ENCODE measurements around the gene AFF2.
"Not testable (repeated sequence)": the region's sequence is repeated elsewhere in the genome, so short reads cannot be mapped to it uniquely, and the experiment has no call there.

The AFF2 gene

GRCh38 chrX:148649145-148649795, 148.9 kb downstream of the AFF2 start:
- no peak for DNase-seq

- DNase-seq = no peak
These were observed 157.8 kb downstream of the AFF2 start for GRCh38 chrX:148658115-148658730.

GRCh38 chrX:148659481-148659880, 159.1 kb downstream of the AFF2 start:
- DNase-seq = no peak

- no peak for DNase-seq
These were observed 160.6 kb downstream of the AFF2 start for GRCh38 chrX:148661035-148661434.

- no peak for DNase-seq
These were observed 161.6 kb downstream of the AFF2 start for GRCh38 chrX:148662014-148662413.

- DNase-seq = no peak
These were observed 163.8 kb downstream of the AFF2 start for GRCh38 chrX:148664171-148664570.

- no peak for DNase-seq
These were observed 164.6 kb downstream of the AFF2 start for GRCh38 chrX:148664995-148665394.

- not testable (repeated sequence) for DNase-seq
These were observed 168.8 kb downstream of the AFF2 start for GRCh38 chrX:148669175-148669574.

- DNase-seq = peak; percentile 3
These were observed 169.9 kb downstream of the AFF2 start for GRCh38 chrX:148670277-148670676.

- DNase-seq = no peak
These were observed 172.1 kb downstream of the AFF2 start for GRCh38 chrX:148672517-148672916.

GRCh38 chrX:148681605-148682004, 181.2 kb downstream of the AFF2 start:
- DNase-seq = no peak

- no peak for DNase-seq
These were observed 181.8 kb downstream of the AFF2 start for GRCh38 chrX:148682206-148682605.

GRCh38 chrX:148691456-148691855, 191.0 kb downstream of the AFF2 start:
- no peak for DNase-seq

GRCh38 chrX:148695255-148695654, 194.8 kb downstream of the AFF2 start:
- DNase-seq = no peak

- DNase-seq = no peak
These were observed 197.8 kb downstream of the AFF2 start for GRCh38 chrX:148698221-148698620.

- no peak for DNase-seq
These were observed 199.6 kb downstream of the AFF2 start for GRCh38 chrX:148700021-148700420.

- no peak for DNase-seq
These were observed 213.6 kb downstream of the AFF2 start for GRCh38 chrX:148713981-148714380.

- no peak for DNase-seq
These were observed 214.9 kb downstream of the AFF2 start for GRCh38 chrX:148715361-148715760.

GRCh38 chrX:148722966-148723365, 222.5 kb downstream of the AFF2 start:
- no peak for DNase-seq

- no peak for DNase-seq
These were observed 223.1 kb downstream of the AFF2 start for GRCh38 chrX:148723551-148723950.

- DNase-seq = no peak
These were observed 228.5 kb downstream of the AFF2 start for GRCh38 chrX:148728901-148729300.

GRCh38 chrX:148732743-148733142, 232.3 kb downstream of the AFF2 start:
- no peak for DNase-seq

GRCh38 chrX:148741441-148741840, 241.0 kb downstream of the AFF2 start:
- no peak for DNase-seq

- no peak for DNase-seq
These were observed 254.7 kb downstream of the AFF2 start for GRCh38 chrX:148755111-148755510.

GRCh38 chrX:148763896-148764295, 263.5 kb downstream of the AFF2 start:
- no peak for DNase-seq
